Astrocyte of the spinal cord (primary cell): ENCODE results near the gene HOXC6.

Experiments used
- DNase-seq: peaks from one replicate; pipeline ENCODE4 v3.0.0; 2011; ENCODE audit warnings: low read depth, low spot score
- H3K4me3 ChIP-seq: 2 replicates; pipeline ENCODE4 v1.5.1; 2011; ENCODE audit warnings: low read depth, mild to moderate bottlenecking, low read length, moderate library complexity
- CTCF ChIP-seq: IDR thresholded peaks from 2 replicates; pipeline ENCODE4 v1.5.1; 2012; ENCODE audit warnings: low read depth, mild to moderate bottlenecking, low read length, inconsistent platforms
- in situ Hi-C: cut with HindIII; loops from 2 replicates; pipeline ENCODE4 v1.10.0; 2017; ENCODE audit warnings: low sequenced_read_pairs

Gene HOXC6

GRCh38 chr12:54020591-54021405 lies 7.4 kb upstream of the HOXC6 start:
- peak overlapping the region; percentile 64 for H3K4me3 ChIP-seq
- no peak for DNase-seq
- TF ChIP-seq CTCF, result no peak
- in situ Hi-C loops, result loop anchor here (25.0 kb wide), 1 partner anchor 167 kb away; the partner anchor contains the start of gene SMUG1

GRCh38 chr12:54021432-54022013 lies 6.7 kb upstream of the HOXC6 start:
- H3K4me3 ChIP-seq, result peak overlapping the region; percentile 64
- no peak for TF ChIP-seq CTCF
- no peak for DNase-seq
- in situ Hi-C loops, result loop anchor here (25.0 kb wide), 1 partner anchor 166 kb away; the partner anchor contains the start of gene SMUG1

- in situ Hi-C loops, result loop anchor here (25.0 kb wide), 1 partner anchor 164 kb away; the partner anchor contains the start of gene SMUG1
- no peak for DNase-seq
- no peak for TF ChIP-seq CTCF
- no peak overlapping the region for H3K4me3 ChIP-seq
These were observed 5.0 kb upstream of the HOXC6 start for GRCh38 chr12:54022960-54023884.

GRCh38 chr12:54024127-54024526 lies 4.1 kb upstream of the HOXC6 start:
- in situ Hi-C loops, result loop anchor here (25.0 kb wide), 1 partner anchor 163 kb away; the partner anchor contains the start of gene SMUG1
- DNase-seq, result no peak
- H3K4me3 ChIP-seq, result peak overlapping the region; percentile 18
- TF ChIP-seq CTCF, result no peak

GRCh38 chr12:54024581-54025305 lies 3.5 kb upstream of the HOXC6 start:
- no peak overlapping the region for H3K4me3 ChIP-seq
- TF ChIP-seq CTCF, result no peak
- in situ Hi-C loops, result loop anchor here (25.0 kb wide), 1 partner anchor 163 kb away; the partner anchor contains the start of gene SMUG1
- DNase-seq, result no peak
